Esophagus muscularis mucosa (tissue), 3 donors: ENCODE results near the gene PTPRD.

Experiments
- POLR2A ChIP-seq: fragments of 450-650 bp; IDR thresholded peaks from one replicate; pipeline ENCODE4 v1.6.1; 2017; ENCODE audit warnings: antibody characterized with exemption, moderate library complexity, mild to moderate bottlenecking, low read depth
- POLR2AphosphoS5 ChIP-seq, 2 donors: sonication (generic); formaldehyde crosslinking; IDR thresholded peaks; one replicate each; pipeline ENCODE4 v1.6.1; 2017; ENCODE audit warnings: antibody characterized with exemption in 2 of 2
- TF ChIP-seq, protein P1 (sequence below), 3 experiments: fragments of 200-600 bp in 2 of 3; fragments of 450-650 bp in 1 of 3; sonication (generic) in 2 of 3; IDR thresholded peaks; one replicate each; pipeline ENCODE4 v1.5.1; 2017 to 2019; ENCODE audit warnings: antibody characterized with exemption in 3 of 3, mild to moderate bottlenecking in 2 of 3, moderate library complexity in 1 of 3

DNA sequence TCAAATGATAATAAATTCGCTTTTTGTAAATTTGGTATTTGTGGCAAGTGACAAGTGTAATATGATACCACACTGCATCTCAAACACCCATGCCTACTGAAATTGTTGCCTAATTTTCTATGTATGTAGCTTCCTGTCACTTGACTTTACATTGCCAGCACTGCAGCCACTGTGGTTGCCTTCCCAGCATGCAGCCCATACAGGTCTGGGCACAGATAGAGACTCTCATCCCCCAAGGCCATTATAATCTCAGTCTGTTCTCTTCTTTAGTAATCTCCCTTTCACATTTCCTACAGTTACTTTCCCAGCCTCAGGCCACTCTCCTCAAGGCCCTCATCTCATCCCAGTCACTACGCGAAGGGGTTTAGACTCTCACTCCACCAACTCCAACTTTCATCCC lies 1200.6 kb downstream of the PTPRD start:
- TF ChIP-seq, protein P1, sequence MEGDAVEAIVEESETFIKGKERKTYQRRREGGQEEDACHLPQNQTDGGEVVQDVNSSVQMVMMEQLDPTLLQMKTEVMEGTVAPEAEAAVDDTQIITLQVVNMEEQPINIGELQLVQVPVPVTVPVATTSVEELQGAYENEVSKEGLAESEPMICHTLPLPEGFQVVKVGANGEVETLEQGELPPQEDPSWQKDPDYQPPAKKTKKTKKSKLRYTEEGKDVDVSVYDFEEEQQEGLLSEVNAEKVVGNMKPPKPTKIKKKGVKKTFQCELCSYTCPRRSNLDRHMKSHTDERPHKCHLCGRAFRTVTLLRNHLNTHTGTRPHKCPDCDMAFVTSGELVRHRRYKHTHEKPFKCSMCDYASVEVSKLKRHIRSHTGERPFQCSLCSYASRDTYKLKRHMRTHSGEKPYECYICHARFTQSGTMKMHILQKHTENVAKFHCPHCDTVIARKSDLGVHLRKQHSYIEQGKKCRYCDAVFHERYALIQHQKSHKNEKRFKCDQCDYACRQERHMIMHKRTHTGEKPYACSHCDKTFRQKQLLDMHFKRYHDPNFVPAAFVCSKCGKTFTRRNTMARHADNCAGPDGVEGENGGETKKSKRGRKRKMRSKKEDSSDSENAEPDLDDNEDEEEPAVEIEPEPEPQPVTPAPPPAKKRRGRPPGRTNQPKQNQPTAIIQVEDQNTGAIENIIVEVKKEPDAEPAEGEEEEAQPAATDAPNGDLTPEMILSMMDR (IDR thresholded peaks at IDR 0.05): no peak
- TF ChIP-seq POLR2AphosphoS5 (IDR thresholded peaks at IDR 0.05): no peak
- TF ChIP-seq POLR2A: no peak
